ENCODE measurements around the gene UCKL1.
"Not testable (repeated sequence)": the region's sequence is repeated elsewhere in the genome, so short reads cannot be mapped to it uniquely, and the experiment has no call there.

The UCKL1 gene

GRCh38 chr20:63942969-63943807, 13.0 kb downstream of the UCKL1 start:
- DNase-seq, result no peak

- DNase-seq, result peak; percentile 33
Measured at GRCh38 chr20:63942250-63942951, 13.8 kb downstream of the UCKL1 start.

DNA sequence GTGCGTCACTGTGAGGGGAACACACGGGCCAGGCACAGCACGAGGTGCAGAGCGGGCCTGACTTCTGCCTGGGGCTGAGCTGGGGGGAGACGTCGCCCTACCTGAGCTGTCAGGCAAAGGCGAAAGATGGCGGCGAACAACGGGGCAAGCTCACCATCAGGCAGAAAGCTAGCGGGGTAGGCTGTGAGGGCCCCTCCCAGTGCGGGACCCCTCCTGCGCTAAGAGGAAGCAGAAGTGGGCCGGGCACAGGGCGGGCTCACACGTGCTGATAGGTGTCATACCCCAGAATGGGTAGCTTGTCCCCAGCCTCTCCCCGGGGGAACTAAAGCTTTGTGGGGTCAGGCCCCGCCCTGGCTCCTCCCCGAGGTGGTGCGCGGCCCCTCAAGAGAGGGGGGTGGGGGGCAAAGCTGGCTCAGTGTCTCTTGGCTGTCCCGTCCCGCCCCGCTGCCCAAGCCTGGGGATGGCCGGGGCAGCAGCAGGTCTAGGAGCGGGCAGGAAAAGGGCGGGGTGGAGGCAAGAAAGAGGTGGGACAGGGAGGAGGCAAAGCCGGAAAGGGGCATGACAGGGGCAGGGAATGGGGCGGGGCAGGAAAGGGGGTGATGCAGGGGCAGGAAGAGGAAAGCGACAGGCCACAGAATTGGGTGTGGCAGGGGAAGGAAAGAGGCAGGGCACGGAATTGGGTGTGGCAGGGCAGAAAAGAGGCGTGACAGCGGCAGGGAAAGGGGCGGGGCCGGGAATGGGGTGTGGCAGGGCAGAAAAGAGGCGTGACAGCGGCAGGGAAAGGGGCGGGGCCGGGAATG, 14.7 kb downstream of the UCKL1 start:
- DNase-seq, result peak; percentile 22

GRCh38 chr20:63940472-63941266, 15.5 kb downstream of the UCKL1 start:
- DNase-seq, result no peak

DNA sequence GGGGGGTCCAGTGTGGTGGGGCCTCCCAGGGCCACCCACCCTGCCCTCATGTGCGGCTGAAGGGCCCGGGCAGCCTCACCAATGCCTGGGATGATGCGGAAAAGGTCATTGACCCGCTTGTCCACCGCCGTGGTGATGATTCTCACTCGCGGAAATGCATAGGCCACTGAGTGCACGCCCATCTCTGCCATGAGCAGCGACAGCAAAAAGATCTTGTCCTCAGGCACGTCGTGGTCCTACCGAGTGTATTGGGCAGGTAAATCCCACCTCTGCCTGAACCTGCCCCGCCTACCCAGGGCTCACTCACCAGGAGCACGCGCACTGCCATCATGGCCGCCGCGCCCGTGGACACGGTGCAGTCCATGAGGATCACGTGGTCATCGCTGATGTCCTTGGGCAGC, 16.1 kb downstream of the UCKL1 start:
- DNase-seq, result no peak

GRCh38 chr20:63939061-63939935, 16.9 kb downstream of the UCKL1 start:
- no peak for DNase-seq

DNA sequence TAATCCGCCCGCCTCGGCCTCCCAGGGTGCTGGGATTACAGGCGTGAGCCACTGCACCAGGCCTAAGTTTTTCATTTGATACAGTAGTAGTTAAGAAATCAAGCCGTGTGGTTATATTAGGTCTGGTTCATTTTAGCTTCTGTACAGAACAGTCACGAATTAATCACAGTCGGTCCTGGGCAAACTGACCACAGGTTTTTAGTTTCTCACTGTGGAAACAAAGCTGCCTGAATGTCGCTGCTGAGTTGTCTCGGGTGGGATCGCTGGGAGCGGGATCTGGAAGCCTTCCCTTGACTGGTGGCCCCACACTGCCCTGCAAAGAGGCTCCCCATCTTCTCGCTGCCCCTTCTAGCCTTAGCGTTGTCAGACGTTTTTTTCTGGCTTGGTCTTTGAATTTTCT, 18.6 kb downstream of the UCKL1 start:
- no peak for DNase-seq

- DNase-seq, result no peak
Measured at GRCh38 chr20:63935447-63935846, 20.8 kb downstream of the UCKL1 start.

- no peak for DNase-seq
Measured at GRCh38 chr20:63934271-63935068, 21.7 kb downstream of the UCKL1 start.

GRCh38 chr20:63933646-63934045, 22.6 kb downstream of the UCKL1 start:
- no peak for DNase-seq

DNA sequence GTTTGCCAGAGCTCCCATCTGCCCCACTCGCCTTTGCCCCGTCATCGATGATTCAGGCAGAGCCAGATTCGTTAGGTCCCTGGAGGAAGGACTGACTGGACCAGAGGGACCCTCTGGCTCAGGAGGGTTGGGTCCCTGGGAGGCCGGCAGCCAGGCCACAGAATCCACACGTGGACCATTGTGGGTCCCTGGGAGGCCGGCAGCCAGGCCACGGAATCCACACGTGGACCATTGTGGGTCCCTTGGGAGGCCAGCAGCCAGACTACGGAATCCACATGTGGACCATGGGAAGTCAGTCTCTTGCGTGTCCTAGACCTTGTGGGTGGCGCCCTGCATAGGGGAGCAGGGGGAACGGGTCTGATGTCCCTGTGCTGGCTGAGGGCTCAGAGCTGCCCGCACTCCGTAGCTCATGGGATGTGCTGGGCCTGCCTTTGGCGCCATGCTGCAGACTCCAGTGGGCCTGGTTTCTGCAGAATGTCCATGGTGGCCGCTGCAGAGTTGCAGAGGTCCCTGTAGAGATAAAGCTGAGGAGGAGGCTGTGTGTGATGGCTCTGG, 23.5 kb downstream of the UCKL1 start:
- DNase-seq, result peak; percentile 15

DNA sequence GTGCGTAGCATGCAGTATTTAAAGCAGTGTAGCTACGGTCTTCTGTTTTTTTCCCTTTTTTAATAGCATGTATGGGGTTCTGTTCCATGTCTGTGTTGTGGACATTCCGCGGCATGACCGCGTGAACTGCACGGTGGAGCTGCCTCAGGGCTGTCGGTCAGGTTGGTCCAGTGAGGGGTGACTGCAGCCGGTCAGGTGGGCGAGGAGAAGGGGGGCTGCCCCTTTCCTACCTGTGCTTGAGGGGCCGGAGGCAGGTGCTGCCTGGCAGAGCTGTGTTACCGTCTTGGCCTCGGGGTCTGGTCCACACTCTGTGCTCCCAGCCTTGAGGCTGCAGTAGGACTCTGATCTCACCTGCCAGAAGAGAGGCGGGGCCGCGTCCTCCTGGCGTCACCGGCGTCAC, 24.5 kb downstream of the UCKL1 start:
- no peak for DNase-seq

DNA sequence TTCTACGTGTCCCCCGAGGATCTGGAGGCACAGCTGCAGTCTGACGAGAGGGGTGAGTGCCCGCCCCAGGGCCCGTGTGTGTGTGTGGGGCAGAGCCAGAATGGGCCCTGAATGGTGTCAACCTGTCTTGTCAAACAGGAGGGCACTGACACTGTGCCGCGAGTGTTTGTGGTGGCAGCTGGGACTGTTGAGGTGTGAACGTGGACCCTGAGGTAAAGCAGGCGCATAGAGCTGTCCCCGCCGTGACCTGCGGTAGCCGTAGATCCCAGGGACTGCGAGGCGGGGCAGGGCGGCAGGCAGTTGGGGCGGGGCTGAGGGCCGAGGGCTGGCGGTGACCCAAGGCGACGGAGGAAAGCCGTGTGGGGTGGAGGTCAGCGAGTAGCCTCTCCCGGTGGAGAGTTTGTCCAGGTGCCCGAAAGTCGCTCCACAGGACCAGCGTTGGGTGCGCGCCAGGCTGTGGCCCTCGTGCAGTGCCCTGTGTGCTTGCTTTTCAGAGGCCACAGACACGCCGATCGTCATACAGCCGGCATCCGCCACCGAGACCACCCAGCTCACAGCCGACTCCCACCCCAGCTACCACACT, 25.2 kb downstream of the UCKL1 start:
- DNase-seq, result no peak

DNA sequence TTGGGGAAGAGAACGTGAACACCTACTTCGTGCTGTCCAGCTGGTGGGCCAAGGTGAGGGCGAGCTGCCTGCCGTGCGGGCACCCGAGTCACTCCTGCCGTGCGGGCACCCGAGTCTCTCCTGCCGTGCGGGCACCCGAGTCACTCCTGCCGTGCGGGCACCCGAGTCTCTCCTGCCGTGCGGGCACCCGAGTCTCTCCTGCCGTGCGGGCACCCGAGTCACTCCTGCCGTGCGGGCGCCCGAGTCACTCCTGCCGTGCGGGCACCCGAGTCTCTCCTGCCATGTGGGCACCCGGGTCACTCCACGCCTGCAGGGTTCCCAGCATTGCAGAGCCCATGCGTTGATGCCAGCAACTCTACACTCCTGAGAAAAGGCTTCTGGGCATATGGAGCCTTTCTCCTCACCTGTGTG, 26.7 kb downstream of the UCKL1 start:
- DNase-seq, result not testable (repeated sequence)

- DNase-seq, result no peak
Measured at GRCh38 chr20:63929071-63929470, 27.1 kb downstream of the UCKL1 start.

GRCh38 chr20:63926298-63926697, 29.9 kb downstream of the UCKL1 start:
- DNase-seq, result no peak

GRCh38 chr20:63924241-63924640, 32.0 kb downstream of the UCKL1 start:
- no peak for DNase-seq

DNA sequence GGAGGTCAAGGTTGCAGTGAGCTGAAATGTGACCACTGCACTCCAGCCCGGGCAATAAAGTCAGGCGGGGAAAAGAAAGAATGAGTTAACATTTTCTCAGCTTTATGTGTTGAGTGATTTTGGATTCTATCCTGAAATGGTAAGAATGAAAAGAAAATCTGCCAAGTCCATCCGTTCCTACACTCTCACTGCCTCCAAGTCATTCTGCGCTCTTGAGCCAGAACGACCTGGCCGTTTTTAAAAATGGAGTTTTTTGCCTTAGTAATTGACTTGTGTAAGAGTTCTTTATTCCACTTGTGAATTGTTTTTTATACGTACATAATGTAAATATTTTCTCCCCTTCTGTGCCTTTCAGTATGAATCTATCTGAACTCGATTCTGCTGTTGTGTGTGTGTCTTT, 32.6 kb downstream of the UCKL1 start:
- DNase-seq, result no peak

DNA sequence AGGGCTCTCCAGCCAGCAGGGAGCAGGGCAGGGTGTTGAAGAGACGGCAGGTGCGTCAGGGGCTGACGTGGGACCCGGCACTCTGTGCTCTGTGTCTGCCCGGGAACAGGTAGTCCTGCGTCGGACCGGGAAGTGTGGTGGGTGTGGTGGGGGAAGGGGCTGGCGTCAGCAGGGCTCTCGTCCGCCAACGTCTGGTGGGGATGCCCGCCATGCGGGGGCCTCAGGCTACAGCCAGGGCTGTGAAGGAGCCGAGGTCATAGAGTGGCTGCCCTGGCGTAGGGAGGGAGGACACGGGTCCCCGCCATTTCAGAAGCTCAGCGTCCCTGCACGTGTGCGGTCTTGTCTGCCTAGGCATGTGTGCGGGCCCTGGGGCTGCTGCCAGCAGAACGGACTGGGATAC, 36.0 kb downstream of the UCKL1 start:
- no peak for DNase-seq

GRCh38 chr20:63919130-63919529, 37.1 kb downstream of the UCKL1 start:
- DNase-seq, result no peak
